K562 (cell line): ENCODE measurements around the gene EXOC7. TPM values are rescaled to one million over a fixed set of nuclear protein-coding genes. Genes with fewer than 3 reads are reported as not detected.

ENCODE experiments used
- CCNT2 ChIP-seq: IDR thresholded peaks from 2 replicates; pipeline ENCODE4 v1.6.1; 2011; ENCODE audit warnings: borderline replicate concordance, low read depth, mild to moderate bottlenecking, moderate library complexity, mixed read lengths, low read length; ENCODE audit not compliant: insufficient read length; ENCODE audit errors: extremely low read depth
- FUS ChIP-seq: fragments of 200-400 bp; formaldehyde crosslinking; optimal IDR thresholded peaks from 2 replicates; pipeline ENCODE3; 2017; ENCODE audit warnings: low read depth, low read length
- ILF3 ChIP-seq: fragments of 450-650 bp; IDR thresholded peaks from 2 replicates; pipeline ENCODE4 v1.6.1; 2018; ENCODE audit warnings: antibody characterized with exemption, mild to moderate bottlenecking, moderate library complexity, borderline replicate concordance
- MAFG ChIP-seq: fragments of 450-650 bp; conservative IDR thresholded peaks from 2 replicates; pipeline ENCODE4 v1.6.1; 2016; ENCODE audit warnings: missing genetic modification characterization, missing compliant biosample characterization
- MBD2 ChIP-seq: sonication (generic); IDR thresholded peaks from 2 replicates; pipeline ENCODE4 v1.6.1; 2016; ENCODE audit warnings: low read depth, borderline replicate concordance
- MTF1 ChIP-seq: fragments of 250-450 bp; sonication (Bioruptor Pico); IDR thresholded peaks from 2 replicates; pipeline ENCODE4 v1.9.0; 2021; ENCODE audit warnings: moderate library complexity, mild to moderate bottlenecking, inconsistent platforms, borderline replicate concordance
- NR2C1 ChIP-seq, 2 experiments: fragments of 450-650 bp; IDR thresholded peaks; 2 replicates each; pipeline ENCODE4 v1.6.1; 2017; ENCODE audit warnings: mild to moderate bottlenecking in 2 of 2, antibody characterized with exemption in 1 of 2, inconsistent platforms in 1 of 2, missing compliant biosample characterization in 1 of 2, missing genetic modification characterization in 1 of 2
- POLR2A ChIP-seq: fragments of 450-650 bp; conservative IDR thresholded peaks from 2 replicates; pipeline ENCODE4 v1.6.1; 2016
- PRMT5 ChIP-seq: sonication (generic); formaldehyde crosslinking; IDR thresholded peaks from 2 replicates; pipeline ENCODE4 v1.5.0; 2020; ENCODE audit warnings: missing genetic modification reagents
- TFAM ChIP-seq: fragments of 250-450 bp; sonication (Bioruptor Pico); conservative IDR thresholded peaks from 2 replicates; pipeline ENCODE4 v1.5.0; 2021; ENCODE audit warnings: mild to moderate bottlenecking, moderate library complexity
- TGIF2 ChIP-seq: sonication (generic); formaldehyde crosslinking; IDR thresholded peaks from 2 replicates; pipeline ENCODE4 v1.8.1; 2022; ENCODE audit warnings: mild to moderate bottlenecking, missing genetic modification reagents, moderate library complexity
- ZFP36 ChIP-seq: fragments of 150-350 bp; IDR thresholded peaks from 2 replicates; pipeline ENCODE4 v1.6.1; 2018; ENCODE audit warnings: low read length, low read depth; ENCODE audit not compliant: partially characterized antibody
- polyA plus RNA-seq, 8 experiments: library from polyadenylated mRNA; depleted of rRNA in 4 of 8; stranded (reverse) in 5 of 8; unstranded in 3 of 8; fragments of >200 nt; fragmentation: Nextera tagmentation in 2 of 8; fragmentation: Illumina TruSeq in 1 of 8; extraction: Ambion mirVana in 2 of 8; extraction: Trizol in 1 of 8; gene quantifications; 2 replicates each; pipeline versions ENCODE4 v1.2.1 to v1.2.3, GENCODE V29; 2011 to 2014; ENCODE audit warnings: inconsistent platforms in 1 of 8, missing spikeins in 1 of 8
- total RNA-seq, 7 experiments: library from RNA; depleted of rRNA in 6 of 7; stranded (reverse); fragments of >200 nt in 6 of 7; fragmentation: Illumina TruSeq in 2 of 7; extraction: Trizol in 2 of 7; gene quantifications; 2 replicates each; pipeline versions ENCODE4 v1.2.1 to v1.2.3, GENCODE V29; 2011 to 2021; ENCODE audit warnings: low replicate concordance in 1 of 7
- TF ChIP-seq, protein P1 (sequence below), 2 experiments: fragments of 450-650 bp; IDR thresholded peaks; 2 replicates each; pipeline ENCODE4 v1.6.1; 2018; ENCODE audit warnings: mild to moderate bottlenecking in 2 of 2, low read depth in 1 of 2; ENCODE audit not compliant: partially characterized antibody in 2 of 2
- TF ChIP-seq, protein P2 (sequence below): IDR thresholded peaks from 2 replicates; pipeline ENCODE4 v1.6.1; 2012; ENCODE audit warnings: low read depth, low read length, improper control_type of control experiment, borderline replicate concordance
- TF ChIP-seq, protein P3 (sequence below), 2 experiments: fragments of 250-450 bp in 1 of 2; fragments of 450-650 bp in 1 of 2; sonication (Bioruptor Pico) in 1 of 2; IDR thresholded peaks; 2 replicates each; pipeline versions ENCODE4 v1.6.1 to v1.8.0; 2016 to 2021; ENCODE audit warnings: mild to moderate bottlenecking in 2 of 2, moderate library complexity in 2 of 2, missing compliant biosample characterization in 1 of 2, missing genetic modification characterization in 1 of 2
- TF ChIP-seq, protein P4 (sequence below), 2 experiments: fragments of 450-650 bp in 1 of 2; IDR thresholded peaks; 2 replicates each; pipeline ENCODE4 v1.6.1; 2011 to 2017; ENCODE audit warnings: low read depth in 2 of 2, antibody characterized with exemption in 1 of 2, borderline replicate concordance in 1 of 2, low read length in 1 of 2, mild to moderate bottlenecking in 1 of 2, mixed read lengths in 1 of 2; ENCODE audit not compliant: control insufficient read depth in 1 of 2

The EXOC7 gene
- total and polyA plus RNA-seq, 9 of the 15 experiments (the other 6 are each of a cell fraction or from before 2014, with no cell fraction given), result 18.6 to 57.0 (median 35.0) TPM

DNA sequence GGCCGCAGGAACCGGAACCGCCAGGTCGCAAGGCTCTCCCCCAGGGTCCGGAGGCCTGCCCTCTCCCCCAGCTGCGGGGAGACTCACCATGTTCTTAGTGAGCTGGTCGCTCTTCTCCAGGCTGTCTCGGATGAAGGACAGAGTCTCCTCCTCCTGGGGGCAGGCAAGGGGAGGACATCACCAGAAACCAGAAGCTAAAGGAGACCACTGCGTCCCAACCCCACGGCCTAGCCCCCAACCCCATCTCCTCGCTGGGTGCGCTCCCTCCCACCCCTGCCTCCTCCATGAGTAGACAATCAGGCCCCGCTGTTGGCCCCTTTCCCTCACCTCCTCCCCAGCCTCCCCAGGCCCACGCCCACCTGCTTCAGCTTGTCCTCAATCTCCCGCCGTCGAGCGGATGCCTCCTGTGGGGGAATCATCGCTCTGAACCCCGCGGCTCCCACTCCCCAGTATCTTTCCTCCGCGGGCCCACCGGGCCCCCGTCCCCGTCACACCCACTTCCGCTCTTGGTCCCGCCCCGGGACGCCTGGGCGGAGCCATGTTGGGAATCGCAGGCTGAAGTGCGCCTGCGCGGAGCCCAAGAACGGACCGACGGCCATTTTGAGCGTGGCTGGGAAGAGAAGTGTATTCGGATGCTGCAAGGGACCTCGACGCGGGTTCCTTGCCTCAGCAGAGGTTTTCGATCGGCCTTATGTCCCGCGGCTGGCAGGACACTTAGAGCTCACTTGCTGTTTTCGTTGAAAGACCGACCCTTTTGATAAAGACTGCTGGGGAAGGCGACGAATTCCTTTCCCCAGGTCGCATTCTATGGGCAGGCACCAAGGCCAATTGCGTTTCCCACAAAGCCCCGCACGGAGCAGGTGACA lies at the start of gene EXOC7 (continued):
- TF ChIP-seq, protein P1, sequence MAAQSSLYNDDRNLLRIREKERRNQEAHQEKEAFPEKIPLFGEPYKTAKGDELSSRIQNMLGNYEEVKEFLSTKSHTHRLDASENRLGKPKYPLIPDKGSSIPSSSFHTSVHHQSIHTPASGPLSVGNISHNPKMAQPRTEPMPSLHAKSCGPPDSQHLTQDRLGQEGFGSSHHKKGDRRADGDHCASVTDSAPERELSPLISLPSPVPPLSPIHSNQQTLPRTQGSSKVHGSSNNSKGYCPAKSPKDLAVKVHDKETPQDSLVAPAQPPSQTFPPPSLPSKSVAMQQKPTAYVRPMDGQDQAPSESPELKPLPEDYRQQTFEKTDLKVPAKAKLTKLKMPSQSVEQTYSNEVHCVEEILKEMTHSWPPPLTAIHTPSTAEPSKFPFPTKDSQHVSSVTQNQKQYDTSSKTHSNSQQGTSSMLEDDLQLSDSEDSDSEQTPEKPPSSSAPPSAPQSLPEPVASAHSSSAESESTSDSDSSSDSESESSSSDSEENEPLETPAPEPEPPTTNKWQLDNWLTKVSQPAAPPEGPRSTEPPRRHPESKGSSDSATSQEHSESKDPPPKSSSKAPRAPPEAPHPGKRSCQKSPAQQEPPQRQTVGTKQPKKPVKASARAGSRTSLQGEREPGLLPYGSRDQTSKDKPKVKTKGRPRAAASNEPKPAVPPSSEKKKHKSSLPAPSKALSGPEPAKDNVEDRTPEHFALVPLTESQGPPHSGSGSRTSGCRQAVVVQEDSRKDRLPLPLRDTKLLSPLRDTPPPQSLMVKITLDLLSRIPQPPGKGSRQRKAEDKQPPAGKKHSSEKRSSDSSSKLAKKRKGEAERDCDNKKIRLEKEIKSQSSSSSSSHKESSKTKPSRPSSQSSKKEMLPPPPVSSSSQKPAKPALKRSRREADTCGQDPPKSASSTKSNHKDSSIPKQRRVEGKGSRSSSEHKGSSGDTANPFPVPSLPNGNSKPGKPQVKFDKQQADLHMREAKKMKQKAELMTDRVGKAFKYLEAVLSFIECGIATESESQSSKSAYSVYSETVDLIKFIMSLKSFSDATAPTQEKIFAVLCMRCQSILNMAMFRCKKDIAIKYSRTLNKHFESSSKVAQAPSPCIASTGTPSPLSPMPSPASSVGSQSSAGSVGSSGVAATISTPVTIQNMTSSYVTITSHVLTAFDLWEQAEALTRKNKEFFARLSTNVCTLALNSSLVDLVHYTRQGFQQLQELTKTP (IDR thresholded peaks at IDR 0.05; ENCODE audit: low read depth in 1 of 2, partially characterized antibody in 2 of 2), result no peak
- TF ChIP-seq TGIF2 (CRISPR knock-in tag), result no peak
- no peak for TF ChIP-seq MTF1 (CRISPR knock-in tag)
- TF ChIP-seq MBD2, result no peak
- TF ChIP-seq, protein P2, sequence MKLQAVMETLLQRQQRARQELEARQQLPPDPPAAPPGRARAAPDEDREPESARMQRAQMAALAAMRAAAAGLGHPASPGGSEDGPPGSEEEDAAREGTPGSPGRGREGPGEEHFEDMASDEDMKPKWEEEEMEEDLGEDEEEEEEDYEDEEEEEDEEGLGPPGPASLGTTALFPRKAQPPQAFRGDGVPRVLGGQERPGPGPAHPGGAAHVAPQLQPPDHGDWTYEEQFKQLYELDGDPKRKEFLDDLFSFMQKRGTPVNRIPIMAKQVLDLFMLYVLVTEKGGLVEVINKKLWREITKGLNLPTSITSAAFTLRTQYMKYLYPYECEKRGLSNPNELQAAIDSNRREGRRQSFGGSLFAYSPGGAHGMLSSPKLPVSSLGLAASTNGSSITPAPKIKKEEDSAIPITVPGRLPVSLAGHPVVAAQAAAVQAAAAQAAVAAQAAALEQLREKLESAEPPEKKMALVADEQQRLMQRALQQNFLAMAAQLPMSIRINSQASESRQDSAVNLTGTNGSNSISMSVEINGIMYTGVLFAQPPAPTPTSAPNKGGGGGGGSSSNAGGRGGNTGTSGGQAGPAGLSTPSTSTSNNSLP, result no peak
- TF ChIP-seq, protein P3, sequence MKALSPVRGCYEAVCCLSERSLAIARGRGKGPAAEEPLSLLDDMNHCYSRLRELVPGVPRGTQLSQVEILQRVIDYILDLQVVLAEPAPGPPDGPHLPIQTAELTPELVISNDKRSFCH (CRISPR knock-in tag; IDR thresholded peaks at IDR 0.05), result no peak
- TF ChIP-seq, protein P3 (tag; IDR thresholded peaks at IDR 0.05), result peak; percentile 86
- no peak for TF ChIP-seq MAFG
- TF ChIP-seq FUS, result no peak
- TF ChIP-seq POLR2A, result peak; percentile 86
- TF ChIP-seq, protein P4, sequence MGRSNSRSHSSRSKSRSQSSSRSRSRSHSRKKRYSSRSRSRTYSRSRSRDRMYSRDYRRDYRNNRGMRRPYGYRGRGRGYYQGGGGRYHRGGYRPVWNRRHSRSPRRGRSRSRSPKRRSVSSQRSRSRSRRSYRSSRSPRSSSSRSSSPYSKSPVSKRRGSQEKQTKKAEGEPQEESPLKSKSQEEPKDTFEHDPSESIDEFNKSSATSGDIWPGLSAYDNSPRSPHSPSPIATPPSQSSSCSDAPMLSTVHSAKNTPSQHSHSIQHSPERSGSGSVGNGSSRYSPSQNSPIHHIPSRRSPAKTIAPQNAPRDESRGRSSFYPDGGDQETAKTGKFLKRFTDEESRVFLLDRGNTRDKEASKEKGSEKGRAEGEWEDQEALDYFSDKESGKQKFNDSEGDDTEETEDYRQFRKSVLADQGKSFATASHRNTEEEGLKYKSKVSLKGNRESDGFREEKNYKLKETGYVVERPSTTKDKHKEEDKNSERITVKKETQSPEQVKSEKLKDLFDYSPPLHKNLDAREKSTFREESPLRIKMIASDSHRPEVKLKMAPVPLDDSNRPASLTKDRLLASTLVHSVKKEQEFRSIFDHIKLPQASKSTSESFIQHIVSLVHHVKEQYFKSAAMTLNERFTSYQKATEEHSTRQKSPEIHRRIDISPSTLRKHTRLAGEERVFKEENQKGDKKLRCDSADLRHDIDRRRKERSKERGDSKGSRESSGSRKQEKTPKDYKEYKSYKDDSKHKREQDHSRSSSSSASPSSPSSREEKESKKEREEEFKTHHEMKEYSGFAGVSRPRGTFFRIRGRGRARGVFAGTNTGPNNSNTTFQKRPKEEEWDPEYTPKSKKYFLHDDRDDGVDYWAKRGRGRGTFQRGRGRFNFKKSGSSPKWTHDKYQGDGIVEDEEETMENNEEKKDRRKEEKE (IDR thresholded peaks at IDR 0.05; ENCODE audit: borderline replicate concordance in 1 of 2, control insufficient read depth in 1 of 2, low read depth in 2 of 2, low read length in 1 of 2), result no peak
- TF ChIP-seq PRMT5 (CRISPR knock-in tag), result no peak
- no peak for TF ChIP-seq NR2C1 (IDR thresholded peaks at IDR 0.05)
- no peak for TF ChIP-seq NR2C1 (tag; IDR thresholded peaks at IDR 0.05)
- no peak for TF ChIP-seq TFAM (CRISPR knock-in tag)
- no peak for TF ChIP-seq ZFP36
- no peak for TF ChIP-seq ILF3
- no peak for TF ChIP-seq CCNT2
